A549 (cell line): ENCODE results near the gene DISC1. TPM values are rescaled to one million over a fixed set of nuclear protein-coding genes. Genes with fewer than 3 reads are reported as not detected.
A peak's percentile ranks its signal among the peaks of the same experiment; 100 is the strongest.

ENCODE experiments used
- ATAC-seq, 2 experiments: fragments of 200-7000 bp in 1 of 2; fragments of >200 bp in 1 of 2; cut with Nextera tagmentation in 1 of 2; cut with Tn5 transposase in 1 of 2; 3 replicates each; pipeline versions ENCODE4 v1.8.0 to v1.9.1; 2018 to 2020; ENCODE audit warnings: mild to moderate bottlenecking in 1 of 2, moderate library complexity in 1 of 2
- CTCF ChIA-PET: fragments of 300-600 bp; sonication (Branson Sonifier 250); formaldehyde crosslinking; extraction: SDS; loops from one replicate; lab custom pipeline; 2021; ENCODE audit warnings: antibody characterized with exemption, inconsistent platforms; lab: Yijun Ruan, JAX
- POLR2A ChIA-PET: fragments of 350-600 bp; formaldehyde crosslinking; extraction: SDS; loops from one replicate; lab custom pipeline; 2021; ENCODE audit warnings: antibody characterized with exemption, inconsistent platforms; lab: Yijun Ruan, JAX
- DNase-seq, 2 experiments: peaks; one replicate each; pipeline versions ENCODE4 v3.0.0 to v3.0.0-alpha.2; 2011 to 2016; ENCODE audit warnings: low read depth in 1 of 2, low spot score in 1 of 2
- FAIRE-seq: peaks from 2 replicates; lab custom pipeline; 2011; peaks lifted over from hg19 to GRCh38; lab: Jason Lieb, UNC
- H3K27ac ChIP-seq, 2 experiments: fragments of >200 bp; sonication (Bioruptor Twin); formaldehyde crosslinking; 3 replicates each; pipeline ENCODE4 v1.5.1; 2016 to 2017
- H3K4me1 ChIP-seq: fragments of >200 bp; sonication (Bioruptor Twin); formaldehyde crosslinking; 3 replicates; pipeline ENCODE4 v1.6.1; 2016
- H3K4me2 ChIP-seq: fragments of >200 bp; sonication (Bioruptor Twin); formaldehyde crosslinking; 3 replicates; pipeline ENCODE4 v1.6.1; 2016
- H3K4me3 ChIP-seq: fragments of >200 bp; sonication (Bioruptor Twin); formaldehyde crosslinking; 3 replicates; pipeline ENCODE4 v1.5.1; 2016
- H3K9me3 ChIP-seq: fragments of >200 bp; sonication (Bioruptor Twin); formaldehyde crosslinking; 3 replicates; pipeline ENCODE4 v1.6.1; 2016
- BCL3 ChIP-seq: fragments of >200 bp; sonication (Bioruptor Twin); formaldehyde crosslinking; IDR thresholded peaks from 3 replicates; pipeline ENCODE4 v1.6.1; 2016
- FOSB ChIP-seq: fragments of 250-450 bp; sonication (Bioruptor Pico); IDR thresholded peaks from 2 replicates; pipeline ENCODE4 v1.5.0; 2020; ENCODE audit warnings: mild to moderate bottlenecking, moderate library complexity
- FOXS1 ChIP-seq: fragments of 250-450 bp; sonication (Bioruptor Pico); IDR thresholded peaks from 2 replicates; pipeline ENCODE4 v1.5.0; 2020; ENCODE audit warnings: mild to moderate bottlenecking, moderate library complexity
- GATA3 ChIP-seq: IDR thresholded peaks from 2 replicates; pipeline ENCODE4 v1.6.1; 2012; ENCODE audit warnings: borderline replicate concordance
- HDAC2 ChIP-seq: fragments of 200-600 bp; sonication (generic); IDR thresholded peaks from 2 replicates; pipeline ENCODE4 v1.6.1; 2016
- HES2 ChIP-seq: fragments of >200 bp; sonication (Bioruptor Twin); formaldehyde crosslinking; IDR thresholded peaks from 2 replicates; pipeline ENCODE4 v1.6.1; 2016
- HEYL ChIP-seq: fragments of 250-450 bp; sonication (Bioruptor Pico); IDR thresholded peaks from 2 replicates; pipeline ENCODE4 v1.8.0; 2021; ENCODE audit warnings: mild to moderate bottlenecking, moderate library complexity
- HMGXB4 ChIP-seq: fragments of 250-450 bp; sonication (Bioruptor Pico); IDR thresholded peaks from 2 replicates; pipeline ENCODE4 v1.5.0; 2021; ENCODE audit warnings: mild to moderate bottlenecking, moderate library complexity, borderline replicate concordance
- MAFK ChIP-seq: fragments of 450-650 bp; IDR thresholded peaks from 2 replicates; pipeline ENCODE4 v1.6.1; 2014; ENCODE audit not compliant: partially characterized antibody
- NFE2L2 ChIP-seq: fragments of 150-350 bp; conservative IDR thresholded peaks from 2 replicates; pipeline ENCODE4 v1.6.1; 2014; ENCODE audit warnings: low read length
- NPAS2 ChIP-seq: fragments of 250-450 bp; sonication (Bioruptor Pico); IDR thresholded peaks from 2 replicates; pipeline ENCODE4 v1.8.0; 2022; ENCODE audit warnings: mild to moderate bottlenecking, moderate library complexity, borderline replicate concordance
- NR3C1 ChIP-seq: fragments of >200 bp; sonication (Bioruptor Twin); formaldehyde crosslinking; IDR thresholded peaks from 3 replicates; pipeline ENCODE4 v1.6.1; 2017
- RARB ChIP-seq: fragments of 250-450 bp; sonication (Bioruptor Pico); IDR thresholded peaks from 2 replicates; pipeline ENCODE4 v1.8.0; 2021; ENCODE audit warnings: mild to moderate bottlenecking, moderate library complexity
- RCOR1 ChIP-seq: fragments of 150-350 bp; IDR thresholded peaks from 2 replicates; pipeline ENCODE4 v1.6.1; 2014; ENCODE audit warnings: antibody characterized with exemption, low read length, low read depth
- TP53 ChIP-seq: fragments of 250-450 bp; sonication (Bioruptor Pico); IDR thresholded peaks from 2 replicates; pipeline ENCODE4 v1.5.0; 2021; ENCODE audit warnings: mild to moderate bottlenecking, moderate library complexity
- USF2 ChIP-seq: fragments of 450-650 bp; IDR thresholded peaks from 2 replicates; pipeline ENCODE4 v1.6.1; 2014; ENCODE audit warnings: antibody characterized with exemption
- ZC3H11A ChIP-seq: fragments of 450-650 bp; IDR thresholded peaks from 2 replicates; pipeline ENCODE4 v1.6.1; 2014; ENCODE audit warnings: antibody characterized with exemption, mild to moderate bottlenecking
- WGBS: methylation state at CpG from one replicate; pipeline ENCODE4 v1.1.6; 2017; ENCODE audit errors: missing lambda C conversion rate; 5-methylcytosine and 5-hydroxymethylcytosine counted together
- polyA plus RNA-seq, 4 experiments: library from polyadenylated mRNA; depleted of rRNA in 3 of 4; stranded (reverse); fragments of >200 nt; fragmentation: RNase III in 1 of 4; extraction: RNeasy Plus Mini Kit Qiagen cat#74134 plus additional on column Dnase treatment in 1 of 4; gene quantifications; 2 replicates in 3 of 4; 3 replicates in 1 of 4; pipeline ENCODE4 v1.2.3, GENCODE V29; 2011 to 2017

DISC1 gene
- polyA plus RNA-seq, 2 of the 4 experiments (the other 2 are of a cell fraction) = 0.39 to 0.74 TPM

- H3K27ac ChIP-seq = no peak overlapping the region
- no peak overlapping the region for H3K4me3 ChIP-seq
- no peaks in the 10 kb centered on the region for H3K4me1 ChIP-seq
- ChIA-PET POLR2A (no interaction called here), CTCF (interaction anchor here (1.2 to 3.3 kb wide), 4 partner anchors 11 to 1498 kb away, joined by 3 to 14 read pairs (median 4); no protein-coding TSS in a partner anchor)
- H3K9me3 ChIP-seq = no peaks in the 10 kb centered on the region
- WGBS = 67% methylated on average over 8 of the region's 8 CpGs
- TF ChIP-seq GATA3 (no peak), USF2 (no peak), NR3C1 (no peak), RCOR1 (no peak), BCL3 (no peak), FOSB (CRISPR knock-in tag) (no peak), FOXS1 (CRISPR knock-in tag) (no peak), MAFK (no peak), HEYL (CRISPR knock-in tag) (no peak), HMGXB4 (CRISPR knock-in tag) (no peak), HES2 (no peak), RARB (CRISPR knock-in tag) (no peak)
- FAIRE-seq = no peak
- no peak for DNase-seq
- ATAC-seq = no peak
- H3K4me2 ChIP-seq = no peak overlapping the region
Observed at GRCh38 chr1:231770506-231771175, 144.1 kb downstream of the DISC1 start.

- no peaks in the 10 kb centered on the region for H3K4me1 ChIP-seq
- TF ChIP-seq TP53 = no peak
- TF ChIP-seq MAFK = peak; percentile 95
- TF ChIP-seq NPAS2 (CRISPR knock-in tag) = no peak
- TF ChIP-seq ZC3H11A = no peak
- no peak for TF ChIP-seq HDAC2
- no peak for TF ChIP-seq NFE2L2
- FAIRE-seq = no peak
- no peak for DNase-seq
- 77% methylated on average over 4 of the region's 4 CpGs for WGBS
- H3K27ac ChIP-seq = no peak overlapping the region
- POLR2A ChIA-PET = no interaction called here
- CTCF ChIA-PET = interaction anchor here (2.1 to 3.3 kb wide), 2 partner anchors 10 to 18 kb away, joined by 5 to 22 read pairs; no protein-coding TSS in a partner anchor
- H3K4me3 ChIP-seq = no peak overlapping the region
- H3K4me2 ChIP-seq = no peak overlapping the region
- H3K9me3 ChIP-seq = no peaks in the 10 kb centered on the region
- no peak for ATAC-seq
Observed at GRCh38 chr1:231774719-231775335, 148.2 kb downstream of the DISC1 start.
